Measurements from ENCODE around the gene HOXA10. TPM values are rescaled to one million over a fixed set of nuclear protein-coding genes. Genes with fewer than 3 reads are reported as not detected.

The HOXA10 gene
- total and polyA plus RNA-seq, 11 donors, result 0.06 to 0.36 (median 0.18) TPM; not detected in 8

DNA sequence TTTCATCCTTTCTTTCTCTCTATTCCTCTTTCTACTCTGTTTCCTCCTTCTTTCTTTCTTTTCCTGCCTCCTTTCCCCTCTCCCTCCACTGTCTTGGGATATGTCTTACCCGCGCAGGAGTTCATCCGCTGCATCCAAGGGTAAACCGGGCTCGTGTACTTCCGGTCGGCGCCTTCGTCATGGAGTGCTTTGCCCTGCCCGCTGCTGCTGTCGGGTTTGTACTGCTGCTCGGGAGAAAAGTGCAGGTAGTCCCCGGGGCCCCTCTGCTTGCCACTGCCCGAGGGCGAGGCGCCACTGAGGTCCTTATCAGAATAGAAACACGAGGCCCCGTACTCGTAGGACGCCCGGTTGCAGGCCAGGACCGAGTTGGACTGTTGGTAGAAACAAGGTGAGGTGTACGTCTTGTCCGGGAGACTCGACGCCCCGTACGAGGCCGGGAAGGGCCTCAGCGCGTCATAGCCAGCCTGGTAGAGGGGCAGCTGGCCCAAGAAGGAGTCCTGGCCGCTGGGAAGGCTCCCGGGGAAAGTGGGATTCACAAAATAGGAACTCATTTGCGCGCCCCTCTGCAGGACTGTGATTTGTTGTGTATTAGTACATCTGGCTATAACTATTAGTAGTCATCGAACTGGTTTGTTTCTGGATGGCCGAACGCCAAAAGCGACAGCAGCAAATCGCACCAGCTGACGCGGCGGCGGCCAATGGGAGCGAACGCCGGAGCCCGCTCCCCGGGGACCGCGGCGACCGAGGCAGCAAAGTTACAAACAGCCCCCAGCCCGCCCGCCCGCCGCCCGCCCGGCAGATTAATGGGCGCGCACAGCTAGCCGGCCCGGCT is 26.7 kb downstream of the HOXA10 start, which contains the start of gene HOXA6:
Gene HOXA6 (minus strand): TSS at position 576 of the 832 bp plus-strand sequence. CDS start 25 bp downstream, at position 551.
- peaks cover 87 to 100% (median 99%) of the 10 kb centered on the region in 9 donors for H3K27me3 ChIP-seq
- 6 to 13% (median 6%) methylated on average over 28 to 63 of the region's 63 CpGs for WGBS, 4 donors
- intact Hi-C loops (cut with DNase I), result no loop called here
- no peak for ATAC-seq
- H3K4me1 ChIP-seq, result peaks cover 0 to 68% (median 23%) of the 10 kb centered on the region in 12 donors
- no peaks in the 10 kb centered on the region for H3K9me3 ChIP-seq
- H3K27ac ChIP-seq, result peak within 1 kb of the TSS in 1 of 12 donors; percentile 76
- H3K4me3 ChIP-seq, result peak within 1 kb of the TSS in 10 of 12 donors; percentile 17 to 48 (median 30)
- DNase-seq, result peak in 1 of 5 donors; percentile 62
- H3K36me3 ChIP-seq, result no peaks in the 10 kb centered on the region
- TF ChIP-seq, protein P1, sequence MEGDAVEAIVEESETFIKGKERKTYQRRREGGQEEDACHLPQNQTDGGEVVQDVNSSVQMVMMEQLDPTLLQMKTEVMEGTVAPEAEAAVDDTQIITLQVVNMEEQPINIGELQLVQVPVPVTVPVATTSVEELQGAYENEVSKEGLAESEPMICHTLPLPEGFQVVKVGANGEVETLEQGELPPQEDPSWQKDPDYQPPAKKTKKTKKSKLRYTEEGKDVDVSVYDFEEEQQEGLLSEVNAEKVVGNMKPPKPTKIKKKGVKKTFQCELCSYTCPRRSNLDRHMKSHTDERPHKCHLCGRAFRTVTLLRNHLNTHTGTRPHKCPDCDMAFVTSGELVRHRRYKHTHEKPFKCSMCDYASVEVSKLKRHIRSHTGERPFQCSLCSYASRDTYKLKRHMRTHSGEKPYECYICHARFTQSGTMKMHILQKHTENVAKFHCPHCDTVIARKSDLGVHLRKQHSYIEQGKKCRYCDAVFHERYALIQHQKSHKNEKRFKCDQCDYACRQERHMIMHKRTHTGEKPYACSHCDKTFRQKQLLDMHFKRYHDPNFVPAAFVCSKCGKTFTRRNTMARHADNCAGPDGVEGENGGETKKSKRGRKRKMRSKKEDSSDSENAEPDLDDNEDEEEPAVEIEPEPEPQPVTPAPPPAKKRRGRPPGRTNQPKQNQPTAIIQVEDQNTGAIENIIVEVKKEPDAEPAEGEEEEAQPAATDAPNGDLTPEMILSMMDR (IDR thresholded peaks at IDR 0.05), result no peak
- TF ChIP-seq POLR2A (IDR thresholded peaks at IDR 0.05), result no peak

DNA sequence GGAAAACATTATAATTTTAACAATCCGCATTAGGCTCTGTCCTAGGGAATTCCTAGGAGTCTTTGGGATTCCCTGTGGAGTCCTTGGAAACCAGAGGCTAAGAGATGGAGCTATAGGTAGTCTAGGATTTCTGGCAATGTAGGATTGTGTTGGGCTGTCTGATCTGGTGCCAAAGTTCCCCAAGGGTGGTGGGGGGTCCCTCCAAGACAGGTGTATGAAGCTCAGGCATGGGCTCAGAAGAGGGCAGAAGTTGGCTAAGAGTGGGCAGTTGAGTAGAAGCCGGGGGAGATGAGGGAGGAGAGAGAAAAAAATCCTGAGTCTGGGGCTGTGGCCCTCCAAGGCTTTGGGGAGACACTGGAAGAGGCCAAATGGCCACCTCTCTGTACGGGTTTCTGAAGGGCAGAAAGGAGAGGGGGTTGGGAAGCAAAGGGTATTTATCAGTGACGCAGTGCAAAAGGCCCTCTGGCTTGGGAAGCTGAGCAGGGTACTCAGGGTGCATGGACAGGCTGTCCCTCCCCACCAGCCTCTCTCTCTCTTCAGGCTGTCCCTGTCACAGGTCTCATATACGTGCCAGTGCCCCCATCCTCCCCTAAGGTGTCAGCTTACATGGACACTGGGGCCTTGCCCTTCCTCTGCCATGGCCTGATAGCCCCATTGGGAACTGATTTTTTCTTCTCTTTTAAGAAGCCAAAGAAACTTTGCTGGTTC is 27.5 kb downstream of the HOXA10 start:
- DNase-seq, result no peak

DNA sequence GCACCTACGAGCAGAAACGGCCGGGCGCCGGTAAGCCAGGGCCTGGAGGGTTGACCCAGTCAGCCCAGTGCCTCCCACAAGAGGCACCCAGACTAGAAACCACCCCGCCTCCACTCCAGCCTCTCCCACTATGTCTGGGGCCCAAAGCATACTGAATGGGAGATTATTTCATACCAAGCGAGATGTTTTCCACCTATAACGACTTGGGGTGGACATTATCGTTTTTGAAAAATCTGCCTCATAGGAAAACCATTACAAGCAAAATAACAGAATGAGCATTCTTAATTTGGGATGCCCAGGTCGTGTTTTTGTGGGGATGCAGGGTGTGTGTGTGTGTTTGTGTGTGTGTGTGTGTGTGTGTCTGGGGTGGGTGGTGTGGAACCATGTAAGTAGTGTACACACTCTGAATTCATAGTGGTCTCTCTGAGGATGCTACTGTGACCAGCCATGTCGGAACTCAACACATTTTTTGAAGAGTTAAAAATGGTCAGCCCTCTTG is 28.2 kb downstream of the HOXA10 start:
- intact Hi-C loops (cut with DNase I), result no loop called here
- H3K9me3 ChIP-seq, result no peaks in the 10 kb centered on the region
- no peak overlapping the region for H3K4me3 ChIP-seq
- 27 to 64% (median 37%) methylated on average over 11 of the region's 11 CpGs for WGBS, 4 donors
- TF ChIP-seq, protein P1 (IDR thresholded peaks at IDR 0.05), result no peak
- TF ChIP-seq POLR2A (IDR thresholded peaks at IDR 0.05), result no peak
- peaks cover 0 to 60% (median 19%) of the 10 kb centered on the region in 12 donors for H3K4me1 ChIP-seq
- DNase-seq, result peak in 1 of 5 donors; percentile 45
- peaks cover 84 to 100% (median 98%) of the 10 kb centered on the region in 9 donors for H3K27me3 ChIP-seq
- no peak overlapping the region for H3K27ac ChIP-seq
- ATAC-seq, result no peak
- H3K36me3 ChIP-seq, result no peaks in the 10 kb centered on the region

More for the DNA sequence above, 27.5 kb downstream of the HOXA10 start:
- Histone ChIP-seq H3K27ac (peak overlapping the region in 1 of 12 donors; percentile 76), H3K9me3 (no peaks in the 10 kb centered on the region), H3K4me3 (no peak overlapping the region), H3K36me3 (no peaks in the 10 kb centered on the region), H3K4me1 (peaks cover 0 to 67% (median 23%) of the 10 kb centered on the region in 12 donors), H3K27me3 (peaks cover 87 to 100% (median 99%) of the 10 kb centered on the region in 9 donors)
- whole genome bisulfite sequencing, 4 donors, result 34 to 49% (median 35%) methylated on average over 5 of the region's 5 CpGs
- TF ChIP-seq POLR2A (IDR thresholded peaks at IDR 0.05), result no peak
- TF ChIP-seq, protein P1 (IDR thresholded peaks at IDR 0.05), result no peak
- intact Hi-C loops (cut with DNase I), result no loop called here
- no peak for ATAC-seq

All from heart left ventricle (tissue), 16 donors.